ENCODE data around the gene OTUB2. TPM values are rescaled to one million over a fixed set of nuclear protein-coding genes. Genes with fewer than 3 reads are reported as not detected.

The OTUB2 gene
- total RNA-seq, 1 experiment from 2014 or later, result 3.5 TPM

DNA sequence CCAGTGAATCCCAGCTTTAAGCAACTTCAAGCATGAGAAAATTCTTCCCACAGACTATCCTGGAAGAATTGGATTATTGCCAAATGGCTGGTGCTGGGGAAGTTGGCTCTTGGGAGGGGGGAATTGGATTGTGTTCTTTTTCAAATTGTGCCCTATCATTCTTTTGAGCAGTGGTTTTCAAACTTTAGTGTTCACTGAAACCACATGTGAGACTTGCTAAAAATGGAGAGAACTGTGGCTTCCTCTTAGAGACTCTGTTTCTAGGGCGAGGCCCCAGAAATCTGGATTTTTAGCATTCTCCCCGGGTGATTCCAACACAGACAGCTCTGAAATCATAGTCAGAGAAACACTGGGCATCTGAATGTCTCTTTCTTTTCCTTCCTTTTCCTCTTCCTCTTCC is 14.3 kb upstream of the OTUB2 start:
- in situ Hi-C loops (cut with HindIII; ENCODE audit: low pct_unique_long_range_greater_than_20kb, low sequenced_read_pairs), result no loop called here
- no peak for DNase-seq (ENCODE audit: low read depth, low spot score)

DNA sequence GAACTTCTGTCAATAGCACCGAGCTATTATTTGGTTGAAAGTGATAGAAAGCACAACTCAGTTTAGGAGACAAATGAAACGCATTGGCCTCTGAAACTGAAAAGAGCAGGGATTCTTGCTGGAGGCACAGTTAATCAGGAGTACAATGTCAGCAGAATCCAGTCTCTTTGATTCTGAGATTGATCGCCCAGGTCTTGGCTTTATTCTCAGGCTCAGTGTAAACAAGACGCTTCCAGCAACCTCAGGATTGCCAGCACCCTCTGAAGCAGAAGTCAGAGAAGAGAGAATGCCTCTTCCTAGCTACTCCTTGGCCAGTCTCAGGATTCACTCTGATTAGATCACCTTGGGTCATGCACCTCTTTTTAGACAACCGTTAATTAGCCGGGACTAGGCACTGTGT is 11.8 kb upstream of the OTUB2 start:
- in situ Hi-C loops (cut with HindIII; ENCODE audit: low pct_unique_long_range_greater_than_20kb, low sequenced_read_pairs), result no loop called here
- DNase-seq (ENCODE audit: low read depth, low spot score), result no peak

DNA sequence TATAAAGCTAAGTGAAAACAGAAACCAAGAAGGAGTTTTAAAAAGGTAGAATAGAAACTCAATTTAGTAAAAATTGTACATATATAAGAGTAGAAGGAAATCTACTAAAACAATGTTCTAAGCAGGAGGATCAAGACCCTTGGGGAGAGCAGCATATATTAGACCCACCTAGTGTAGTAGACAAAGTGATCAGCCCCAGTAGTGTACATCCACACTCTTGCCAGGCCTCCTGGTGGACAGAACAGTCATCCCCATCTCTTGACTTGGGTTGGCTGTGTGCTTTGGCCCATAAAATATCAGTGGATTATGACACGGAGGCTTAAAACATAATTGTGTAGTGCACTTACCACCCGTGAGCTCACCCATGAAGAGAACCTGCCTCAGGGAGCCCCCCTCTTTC is 10.9 kb upstream of the OTUB2 start:
- in situ Hi-C loops (cut with HindIII; ENCODE audit: low pct_unique_long_range_greater_than_20kb, low sequenced_read_pairs), result no loop called here
- DNase-seq (ENCODE audit: low read depth, low spot score), result no peak

DNA sequence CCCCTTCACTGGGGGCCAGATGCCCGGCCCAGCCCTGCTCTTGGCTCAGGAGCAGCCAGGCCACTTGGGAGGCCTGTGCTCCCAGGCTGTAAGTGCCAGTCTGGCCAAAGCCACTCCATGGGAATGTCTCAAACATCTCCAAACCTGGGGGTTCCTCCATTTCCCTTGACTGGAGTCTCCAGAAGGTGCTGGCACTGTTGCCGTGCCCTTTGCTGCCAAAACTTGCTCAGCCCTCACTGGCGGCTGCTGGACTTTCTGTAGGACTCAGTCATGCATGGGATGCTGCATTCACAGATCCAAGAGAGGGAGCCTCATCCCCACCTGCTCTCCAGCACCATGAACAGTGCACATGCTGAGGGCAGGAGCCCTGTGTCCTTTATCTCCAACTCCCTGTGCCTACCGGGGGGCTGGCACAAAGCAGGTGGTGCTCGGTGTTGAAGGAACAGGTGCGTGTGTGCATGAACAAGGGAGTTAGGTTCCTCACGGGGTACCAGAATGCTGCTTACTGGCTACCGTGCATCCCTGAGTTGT is 9.6 kb upstream of the OTUB2 start:
- in situ Hi-C loops (cut with HindIII; ENCODE audit: low pct_unique_long_range_greater_than_20kb, low sequenced_read_pairs), result no loop called here
- no peak for DNase-seq (ENCODE audit: low read depth, low spot score)

DNA sequence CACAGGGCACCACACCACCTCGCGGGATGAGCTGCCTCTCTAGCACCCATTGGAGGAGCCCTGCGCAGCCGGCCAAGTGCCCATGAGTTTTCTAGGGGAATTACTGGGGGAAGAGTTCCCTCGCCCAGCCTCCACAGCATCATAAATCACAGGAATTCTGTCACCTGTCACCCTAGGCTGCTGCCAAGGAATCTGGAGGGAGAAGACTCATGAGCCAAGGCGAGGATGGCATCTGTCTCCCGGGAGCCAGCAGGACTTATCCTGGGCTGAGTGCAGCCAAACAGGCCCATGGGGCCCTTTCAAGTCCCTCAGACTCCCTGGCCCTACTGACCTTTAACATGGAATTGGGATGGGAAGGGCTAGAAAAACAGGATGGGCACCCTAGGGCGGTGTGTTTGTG is 7.8 kb upstream of the OTUB2 start:
- in situ Hi-C loops (cut with HindIII; ENCODE audit: low pct_unique_long_range_greater_than_20kb, low sequenced_read_pairs), result no loop called here
- no peak for DNase-seq (ENCODE audit: low read depth, low spot score)

DNA sequence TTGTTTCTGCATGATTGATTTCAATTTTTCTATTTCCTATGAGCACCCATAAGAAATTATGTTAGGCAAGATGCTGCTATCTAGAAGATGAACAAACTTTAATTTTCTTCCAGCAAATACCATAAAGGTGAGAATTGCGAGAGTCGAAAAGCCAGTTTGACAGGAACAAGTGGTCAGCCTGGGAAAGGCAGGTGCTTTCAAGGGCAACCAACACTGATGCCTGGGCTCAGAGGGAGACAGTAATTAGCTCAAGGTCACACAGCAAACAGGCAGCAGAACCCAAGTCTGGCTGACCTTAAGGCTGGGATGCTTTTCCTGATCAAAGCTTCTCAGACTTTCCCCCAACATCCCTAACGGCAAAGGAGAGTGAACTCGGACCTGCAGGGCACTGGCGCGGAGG is 6.8 kb upstream of the OTUB2 start:
- in situ Hi-C loops (cut with HindIII; ENCODE audit: low pct_unique_long_range_greater_than_20kb, low sequenced_read_pairs), result no loop called here
- no peak for DNase-seq (ENCODE audit: low read depth, low spot score)

DNA sequence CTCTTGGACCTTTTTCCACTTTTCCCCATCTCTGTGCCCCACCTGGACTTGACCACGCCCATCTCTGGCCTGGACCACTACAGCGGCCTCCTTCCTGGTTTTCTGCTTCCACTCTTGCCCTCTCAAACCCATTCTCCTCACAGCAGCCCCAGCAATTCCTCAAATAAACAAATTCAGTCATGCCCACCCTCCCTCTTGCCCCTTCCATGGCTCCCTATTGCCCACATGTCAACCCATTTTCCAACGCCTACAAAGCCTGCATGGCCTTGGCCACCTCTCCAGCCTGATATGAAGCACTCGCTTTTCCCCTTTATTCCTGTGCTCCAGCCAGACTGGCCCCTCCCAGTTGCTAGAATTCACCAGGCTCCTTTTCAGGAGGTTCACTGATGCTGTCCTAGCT is 5.9 kb upstream of the OTUB2 start:
- in situ Hi-C loops (cut with HindIII; ENCODE audit: low pct_unique_long_range_greater_than_20kb, low sequenced_read_pairs), result no loop called here
- no peak for DNase-seq (ENCODE audit: low read depth, low spot score)

DNA sequence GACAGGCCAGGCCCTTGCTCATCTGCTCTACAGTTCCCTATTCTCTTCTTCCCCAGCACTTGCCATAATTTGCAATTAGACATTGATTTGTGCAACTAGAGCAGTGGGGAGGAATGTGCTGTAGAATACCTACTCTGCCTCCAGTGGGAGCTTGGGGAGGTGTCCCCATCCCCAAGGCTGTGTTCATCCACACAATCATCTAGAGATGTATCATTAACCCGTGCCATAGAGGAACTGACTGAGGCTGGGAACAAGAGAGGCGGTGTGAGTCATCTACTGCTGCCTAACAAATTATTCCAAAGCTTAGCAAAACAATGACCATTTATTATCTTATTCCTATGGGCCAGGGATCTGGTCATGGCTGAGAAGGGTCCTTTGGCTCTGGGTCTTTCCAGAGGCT is 5.1 kb upstream of the OTUB2 start:
- in situ Hi-C loops (cut with HindIII; ENCODE audit: low pct_unique_long_range_greater_than_20kb, low sequenced_read_pairs), result no loop called here
- peak; percentile 57 for DNase-seq (ENCODE audit: low read depth, low spot score)

DNA sequence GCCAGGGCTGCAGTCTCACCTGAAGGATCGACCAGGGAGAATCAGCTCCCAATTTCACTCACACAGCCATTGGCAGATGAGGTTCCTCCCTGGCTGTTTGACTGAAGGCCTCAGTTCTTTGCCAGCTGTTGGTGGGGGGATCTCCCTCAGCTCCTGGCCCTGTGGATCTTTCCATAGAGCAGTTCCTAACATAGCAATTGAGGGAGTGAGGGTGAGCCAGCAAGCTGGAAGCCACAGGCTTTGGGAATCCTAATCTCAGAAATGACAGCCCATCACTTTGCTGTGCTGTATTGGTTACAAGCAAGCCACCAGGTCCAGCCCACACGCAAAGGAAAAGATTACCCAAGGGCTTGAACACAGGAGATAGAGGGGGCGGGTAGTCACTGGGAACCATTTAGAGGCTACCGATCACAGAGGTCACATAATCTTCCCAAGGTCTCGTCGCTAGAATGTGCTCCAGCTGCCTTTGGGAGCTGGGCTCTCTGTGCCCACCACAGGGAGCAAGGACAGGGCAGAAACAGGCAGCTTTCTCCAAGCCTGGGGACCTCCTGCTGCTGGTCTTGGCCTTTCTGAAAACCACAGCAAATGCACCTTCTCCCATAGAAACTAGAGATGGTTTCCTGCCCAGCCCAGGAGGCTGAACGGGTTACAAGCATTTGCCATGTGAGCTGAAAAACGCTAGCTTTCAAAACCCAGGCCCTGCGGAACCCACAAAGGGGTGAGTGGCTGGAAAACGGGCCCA is 4.6 kb upstream of the OTUB2 start:
- in situ Hi-C loops (cut with HindIII; ENCODE audit: low pct_unique_long_range_greater_than_20kb, low sequenced_read_pairs), result no loop called here
- DNase-seq (ENCODE audit: low read depth, low spot score), result no peak

DNA sequence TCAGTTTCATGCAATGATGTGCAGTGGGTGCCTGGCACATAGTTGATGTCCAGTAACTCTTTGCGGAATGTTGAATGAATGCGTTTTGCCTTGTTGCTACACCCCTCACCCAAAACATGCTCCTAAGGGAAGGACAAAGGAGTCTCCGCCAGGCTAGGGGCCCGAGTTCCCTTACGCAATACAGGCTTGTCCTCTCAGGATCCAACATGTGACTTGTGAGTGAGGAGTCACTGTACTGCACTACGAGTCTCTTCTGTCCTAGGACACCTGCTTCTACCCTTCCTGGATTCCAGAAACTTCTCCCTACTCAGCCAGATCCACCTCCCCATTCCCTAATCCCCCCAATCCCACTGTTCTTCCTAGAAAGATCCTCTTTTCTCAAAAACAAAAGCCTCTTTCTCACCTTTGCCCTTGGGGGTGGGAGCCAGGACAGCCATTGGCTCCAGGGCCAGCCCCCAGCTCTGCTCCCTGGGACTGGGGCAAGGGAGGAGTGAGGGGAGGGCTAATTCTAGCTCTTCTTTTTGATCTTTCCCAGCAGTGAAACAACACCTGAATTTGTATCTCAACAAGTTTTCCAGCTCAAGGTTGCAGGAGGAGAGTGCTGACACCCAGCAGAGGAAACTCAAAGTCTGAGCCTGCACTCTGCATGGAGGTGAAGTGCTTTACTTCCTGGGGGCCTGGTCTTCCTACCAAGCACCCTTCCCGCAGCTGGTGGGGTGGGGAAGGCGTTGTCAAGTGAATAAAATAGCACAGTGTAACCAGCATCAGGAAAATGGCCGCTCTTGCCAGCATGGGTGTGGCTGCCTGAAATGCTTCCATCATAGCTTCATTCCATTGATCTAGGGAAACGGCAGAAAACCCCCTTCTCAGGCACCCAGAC is 3.4 kb upstream of the OTUB2 start:
- no peak for DNase-seq (ENCODE audit: low read depth, low spot score)
- in situ Hi-C loops (cut with HindIII; ENCODE audit: low pct_unique_long_range_greater_than_20kb, low sequenced_read_pairs), result no loop called here

DNA sequence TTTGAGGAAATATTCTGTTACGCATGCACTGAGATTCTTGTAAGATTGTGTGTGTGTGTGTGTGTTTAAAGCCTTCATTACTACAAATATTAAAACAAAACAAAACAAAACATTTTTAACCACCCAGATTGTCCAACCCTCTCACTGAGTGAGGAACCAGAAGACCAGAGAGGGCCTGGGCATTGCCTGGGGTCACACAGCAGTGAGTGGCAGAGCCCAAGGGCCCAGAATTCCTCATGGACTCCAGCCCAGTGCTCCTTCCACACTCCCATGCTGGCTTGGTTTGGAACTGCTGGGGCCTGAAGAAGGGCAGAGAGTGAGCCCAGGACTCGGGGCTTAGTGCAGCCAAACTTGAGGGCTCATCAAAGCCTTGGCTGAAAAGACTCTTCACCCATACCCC is 1.6 kb upstream of the OTUB2 start:
- in situ Hi-C loops (cut with HindIII; ENCODE audit: low pct_unique_long_range_greater_than_20kb, low sequenced_read_pairs), result no loop called here
- DNase-seq (ENCODE audit: low read depth, low spot score), result no peak

DNA sequence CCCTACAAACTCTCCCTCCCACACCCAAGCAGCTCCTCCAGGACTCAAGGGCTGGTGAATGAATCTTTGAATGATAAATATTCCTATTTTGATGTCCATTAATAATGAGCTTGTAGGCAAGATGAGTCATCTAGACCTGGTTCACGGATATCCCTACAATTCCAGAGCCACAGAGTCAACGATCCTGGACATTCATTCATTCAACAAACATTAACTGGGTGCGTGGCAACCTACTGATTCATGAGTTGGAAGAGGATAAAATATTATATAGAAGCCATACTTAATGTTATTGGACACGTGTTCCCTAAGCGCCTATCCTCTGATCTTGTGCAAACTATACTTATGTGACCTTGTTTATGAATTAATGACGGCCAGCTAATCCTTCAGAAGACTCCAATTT is 420 bp upstream of the OTUB2 start:
- no peak for DNase-seq (ENCODE audit: low read depth, low spot score)
- in situ Hi-C loops (cut with HindIII; ENCODE audit: low pct_unique_long_range_greater_than_20kb, low sequenced_read_pairs), result loop anchor here (25.0 kb wide), 1 partner anchor 162 kb away; no protein-coding TSS in a partner anchor

DNA sequence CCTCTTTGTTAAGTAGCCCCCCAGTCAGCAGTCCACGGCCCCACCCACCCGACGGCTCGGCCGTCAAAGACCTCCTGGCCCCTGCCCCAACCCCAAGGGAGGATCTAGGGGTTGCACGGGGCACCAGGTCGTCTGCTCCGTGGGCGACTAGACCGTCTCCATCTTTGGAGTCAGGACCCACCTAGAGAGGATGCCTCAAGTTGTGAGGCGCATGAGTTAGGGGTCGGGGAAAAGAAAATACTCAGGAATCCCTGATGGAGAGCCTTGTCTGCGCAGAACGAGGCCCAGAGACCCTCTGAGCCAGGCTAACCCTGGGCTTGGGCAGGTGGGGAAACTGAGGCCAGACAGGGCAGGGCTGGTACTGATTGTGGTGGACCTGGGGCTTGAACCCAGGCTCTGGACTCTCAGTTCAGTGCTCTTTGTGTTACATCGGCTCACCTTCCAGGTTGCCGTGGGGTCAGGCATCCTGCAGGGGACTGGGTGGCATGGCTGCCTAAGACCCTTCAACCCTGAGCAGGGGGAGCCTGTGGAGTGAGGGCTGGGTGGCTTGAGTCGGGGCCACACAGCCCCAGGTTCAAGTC is 839 bp downstream of the OTUB2 start:
- DNase-seq (ENCODE audit: low read depth, low spot score), result no peak
- in situ Hi-C loops (cut with HindIII; ENCODE audit: low pct_unique_long_range_greater_than_20kb, low sequenced_read_pairs), result loop anchor here (25.0 kb wide), 1 partner anchor 160 kb away; no protein-coding TSS in a partner anchor

DNA sequence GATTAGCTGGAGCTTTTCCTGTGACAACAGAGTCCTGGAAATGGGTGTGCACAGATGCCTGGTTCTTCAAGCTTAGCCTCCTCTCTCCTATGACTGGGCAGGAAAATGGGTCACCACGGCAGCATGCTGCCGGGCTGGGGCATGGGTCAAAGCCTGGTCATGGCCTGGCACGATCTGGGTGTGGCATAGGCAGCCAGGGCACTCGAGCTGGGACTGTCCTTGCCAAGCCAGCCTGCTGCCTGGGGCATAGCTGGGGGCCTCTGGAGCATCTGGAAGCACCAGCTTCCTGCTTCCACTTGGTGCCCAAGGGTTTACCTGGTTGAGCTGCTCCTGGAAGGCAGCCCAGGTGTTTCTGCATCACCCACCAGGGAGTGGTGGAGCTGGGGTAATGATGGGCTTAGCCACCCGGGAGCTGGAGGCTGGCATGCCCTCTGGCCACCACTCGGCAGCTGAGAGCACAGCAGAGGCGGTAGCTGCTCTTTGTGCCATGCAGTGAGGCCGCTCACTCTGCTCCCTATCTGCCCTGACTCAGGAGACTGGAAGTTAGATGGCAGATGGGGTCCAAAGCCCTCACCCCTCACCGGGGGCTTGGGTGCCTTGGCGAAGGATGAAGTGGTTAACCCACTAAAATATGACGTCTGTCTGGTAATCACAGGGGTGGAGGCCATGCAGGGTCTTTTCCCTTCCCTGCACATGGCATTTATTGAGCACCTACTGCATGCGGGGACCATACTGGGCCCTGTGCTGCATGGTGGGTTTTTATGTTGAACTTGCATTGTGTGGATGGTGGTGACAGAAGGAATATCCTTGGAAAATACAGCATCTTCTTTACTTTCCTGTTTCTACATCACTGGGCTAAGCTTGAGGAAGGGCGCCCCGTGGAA is 1.7 kb downstream of the OTUB2 start:
- in situ Hi-C loops (cut with HindIII; ENCODE audit: low pct_unique_long_range_greater_than_20kb, low sequenced_read_pairs), result loop anchor here (25.0 kb wide), 1 partner anchor 159 kb away; no protein-coding TSS in a partner anchor
- no peak for DNase-seq (ENCODE audit: low read depth, low spot score)

DNA sequence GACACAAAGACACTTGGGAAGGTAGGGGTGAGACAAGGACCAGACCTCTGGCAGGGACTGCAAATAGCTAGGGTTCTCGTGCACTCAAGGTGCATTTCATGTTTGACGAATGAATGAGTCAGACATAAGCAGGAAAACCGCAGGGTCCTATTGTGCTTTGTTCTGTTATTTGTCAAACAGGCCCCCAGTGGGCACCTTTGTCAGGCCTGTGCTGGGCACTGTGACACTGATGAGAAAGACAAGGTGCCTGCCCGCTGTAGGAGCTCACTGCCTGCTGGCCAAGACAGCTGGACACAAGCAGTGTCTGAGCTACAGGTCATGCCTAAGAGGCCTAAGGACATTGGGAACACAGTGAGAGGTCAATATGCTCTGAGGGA is 2.3 kb downstream of the OTUB2 start:
- in situ Hi-C loops (cut with HindIII; ENCODE audit: low pct_unique_long_range_greater_than_20kb, low sequenced_read_pairs), result loop anchor here (25.0 kb wide), 1 partner anchor 159 kb away; no protein-coding TSS in a partner anchor
- DNase-seq (ENCODE audit: low read depth, low spot score), result no peak

DNA sequence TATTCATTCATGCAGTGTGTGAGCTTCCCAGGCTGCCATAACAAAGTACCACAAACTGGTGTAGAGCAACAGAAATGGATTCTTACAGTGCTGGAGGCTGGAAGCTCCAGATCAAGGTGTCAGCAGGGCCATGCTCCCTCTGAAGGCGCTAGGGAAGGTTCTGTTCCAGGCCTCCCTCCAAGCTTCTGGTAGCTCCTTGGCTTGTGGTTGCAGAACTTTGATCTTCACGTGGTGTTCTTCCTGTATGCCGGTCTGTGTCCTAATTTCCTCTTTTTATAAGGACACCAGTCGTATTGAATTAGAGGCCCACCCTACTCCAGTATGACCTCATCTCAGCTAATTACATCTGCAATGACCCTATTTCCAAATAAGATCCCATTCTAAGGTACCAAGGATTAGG is 3.1 kb downstream of the OTUB2 start:
- no peak for DNase-seq (ENCODE audit: low read depth, low spot score)
- in situ Hi-C loops (cut with HindIII; ENCODE audit: low pct_unique_long_range_greater_than_20kb, low sequenced_read_pairs), result loop anchor here (25.0 kb wide), 1 partner anchor 158 kb away; no protein-coding TSS in a partner anchor

DNA sequence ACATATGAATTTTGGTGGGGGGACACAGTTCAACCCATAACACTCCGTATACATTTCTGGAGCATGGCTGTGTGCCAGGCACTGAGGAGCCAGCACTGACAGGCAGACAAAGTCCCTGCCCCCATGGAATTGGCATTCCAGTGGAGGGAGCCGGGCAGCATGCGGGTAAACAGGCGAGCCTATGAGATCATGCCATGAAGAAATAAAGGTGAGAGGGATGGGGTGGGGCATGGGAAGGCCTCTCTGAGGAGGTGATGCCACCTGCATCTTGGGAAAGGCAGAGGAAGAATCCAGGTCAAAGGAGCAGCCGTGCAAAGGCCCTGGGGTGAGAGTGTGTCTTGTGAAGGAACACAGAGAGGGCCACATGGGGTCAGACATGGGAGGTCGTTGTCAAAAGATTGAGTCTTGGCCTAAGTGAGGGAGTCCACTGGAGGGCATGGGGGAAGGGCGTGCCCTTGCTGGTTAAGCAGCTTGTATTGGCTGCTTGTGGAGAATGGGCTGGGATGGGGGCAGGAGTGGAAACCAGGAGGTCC is 3.6 kb downstream of the OTUB2 start:
- in situ Hi-C loops (cut with HindIII; ENCODE audit: low pct_unique_long_range_greater_than_20kb, low sequenced_read_pairs), result loop anchor here (25.0 kb wide), 1 partner anchor 158 kb away; no protein-coding TSS in a partner anchor
- no peak for DNase-seq (ENCODE audit: low read depth, low spot score)

Data from SK-MEL-5 (cell line).